IPS-15b (cell line): Measurements from ENCODE around the gene SCARF1.

Experiments
- H3K27me3 ChIP-seq: one replicate; pipeline ENCODE4 v1.6.1; 2013; ENCODE audit warnings: low read length; ENCODE audit not compliant: control insufficient read depth, insufficient read depth
- H3K36me3 ChIP-seq: one replicate; pipeline ENCODE4 v1.6.1; 2013; ENCODE audit warnings: low read length; ENCODE audit not compliant: control insufficient read depth, insufficient read depth
- H3K4me1 ChIP-seq: one replicate; pipeline ENCODE4 v1.6.1; 2013; ENCODE audit warnings: mild to moderate bottlenecking, low read length; ENCODE audit not compliant: control insufficient read depth, insufficient read depth
- H3K4me3 ChIP-seq: one replicate; pipeline ENCODE4 v1.5.1; 2013; ENCODE audit warnings: low read depth, low read length
- H3K9ac ChIP-seq: one replicate; pipeline ENCODE4 v1.6.1; 2013; ENCODE audit warnings: low read depth, mild to moderate bottlenecking, low read length
- H3K9me3 ChIP-seq: one replicate; pipeline ENCODE4 v1.6.1; 2013; ENCODE audit warnings: mild to moderate bottlenecking, low read length; ENCODE audit not compliant: control insufficient read depth, insufficient read depth

The SCARF1 gene

GRCh38 chr17:1623057-1623630 is 22.4 kb downstream of the SCARF1 start:
- Histone ChIP-seq H3K9me3 (no peaks in the 10 kb centered on the region), H3K9ac (no peak overlapping the region), H3K27me3 (peaks cover 2% of the 10 kb centered on the region), H3K4me3 (no peak overlapping the region), H3K4me1 (no peaks in the 10 kb centered on the region), H3K36me3 (no peaks in the 10 kb centered on the region)

- H3K27me3 ChIP-seq, result no peaks in the 10 kb centered on the region
- no peak overlapping the region for H3K9ac ChIP-seq
- no peaks in the 10 kb centered on the region for H3K36me3 ChIP-seq
- H3K4me3 ChIP-seq, result no peak overlapping the region
- H3K4me1 ChIP-seq, result no peaks in the 10 kb centered on the region
- H3K9me3 ChIP-seq, result no peaks in the 10 kb centered on the region
Measured at GRCh38 chr17:1621273-1621954, 24.1 kb downstream of the SCARF1 start.

- no peak overlapping the region for H3K4me3 ChIP-seq
Measured at GRCh38 chr17:1620486-1620885, 25.0 kb downstream of the SCARF1 start.

GRCh38 chr17:1617620-1618174 is 27.8 kb downstream of the SCARF1 start:
- H3K9me3 ChIP-seq, result no peaks in the 10 kb centered on the region
- no peaks in the 10 kb centered on the region for H3K27me3 ChIP-seq
- no peaks in the 10 kb centered on the region for H3K4me1 ChIP-seq
- H3K9ac ChIP-seq, result no peak overlapping the region
- no peaks in the 10 kb centered on the region for H3K36me3 ChIP-seq
- H3K4me3 ChIP-seq, result no peak overlapping the region

More at GRCh38 chr17:1620486-1620885, 25.0 kb downstream of the SCARF1 start:
- Histone ChIP-seq H3K36me3 (no peaks in the 10 kb centered on the region), H3K27me3 (no peaks in the 10 kb centered on the region), H3K9ac (no peak overlapping the region), H3K9me3 (no peaks in the 10 kb centered on the region), H3K4me1 (no peaks in the 10 kb centered on the region)

GRCh38 chr17:1616101-1616500 is 29.4 kb downstream of the SCARF1 start:
- H3K27me3 ChIP-seq, result no peaks in the 10 kb centered on the region

GRCh38 chr17:1612400-1612799 is 33.1 kb downstream of the SCARF1 start:
- Histone ChIP-seq H3K9me3 (no peaks in the 10 kb centered on the region), H3K27me3 (no peaks in the 10 kb centered on the region), H3K4me3 (no peak overlapping the region), H3K36me3 (no peaks in the 10 kb centered on the region), H3K4me1 (no peaks in the 10 kb centered on the region), H3K9ac (no peak overlapping the region)

More at GRCh38 chr17:1616101-1616500, 29.4 kb downstream of the SCARF1 start:
- Histone ChIP-seq H3K9me3 (no peaks in the 10 kb centered on the region), H3K4me1 (no peaks in the 10 kb centered on the region), H3K4me3 (no peak overlapping the region), H3K9ac (no peak overlapping the region), H3K36me3 (no peaks in the 10 kb centered on the region)

- H3K36me3 ChIP-seq, result no peaks in the 10 kb centered on the region
- H3K4me3 ChIP-seq, result no peak overlapping the region
- H3K27me3 ChIP-seq, result no peaks in the 10 kb centered on the region
- H3K9ac ChIP-seq, result no peak overlapping the region
- H3K4me1 ChIP-seq, result no peaks in the 10 kb centered on the region
- no peaks in the 10 kb centered on the region for H3K9me3 ChIP-seq
Measured at GRCh38 chr17:1611715-1612114, 33.8 kb downstream of the SCARF1 start.

GRCh38 chr17:1608676-1609075 is 36.9 kb downstream of the SCARF1 start:
- H3K36me3 ChIP-seq, result no peaks in the 10 kb centered on the region
- H3K9me3 ChIP-seq, result no peaks in the 10 kb centered on the region
- H3K4me3 ChIP-seq, result no peak overlapping the region
- H3K4me1 ChIP-seq, result no peaks in the 10 kb centered on the region
- H3K27me3 ChIP-seq, result no peaks in the 10 kb centered on the region
- no peak overlapping the region for H3K9ac ChIP-seq

GRCh38 chr17:1607971-1608320 is 37.6 kb downstream of the SCARF1 start:
- H3K9me3 ChIP-seq, result no peaks in the 10 kb centered on the region
- no peaks in the 10 kb centered on the region for H3K4me1 ChIP-seq
- no peaks in the 10 kb centered on the region for H3K36me3 ChIP-seq
- H3K9ac ChIP-seq, result no peak overlapping the region
- H3K4me3 ChIP-seq, result no peak overlapping the region
- H3K27me3 ChIP-seq, result no peaks in the 10 kb centered on the region

- H3K9me3 ChIP-seq, result no peaks in the 10 kb centered on the region
- H3K4me1 ChIP-seq, result no peaks in the 10 kb centered on the region
- no peak overlapping the region for H3K9ac ChIP-seq
- H3K4me3 ChIP-seq, result no peak overlapping the region
- no peaks in the 10 kb centered on the region for H3K27me3 ChIP-seq
- no peaks in the 10 kb centered on the region for H3K36me3 ChIP-seq
Measured at GRCh38 chr17:1606352-1606985, 39.1 kb downstream of the SCARF1 start.

GRCh38 chr17:1605681-1606351 is 39.7 kb downstream of the SCARF1 start:
- no peak overlapping the region for H3K9ac ChIP-seq
- H3K4me1 ChIP-seq, result no peaks in the 10 kb centered on the region

More at GRCh38 chr17:1605681-1606351, 39.7 kb downstream of the SCARF1 start:
- Histone ChIP-seq H3K4me3 (no peak overlapping the region), H3K27me3 (no peaks in the 10 kb centered on the region), H3K9me3 (no peaks in the 10 kb centered on the region), H3K36me3 (no peaks in the 10 kb centered on the region)
